ENCODE data around the gene GRID1. TPM values are rescaled to one million over a fixed set of nuclear protein-coding genes. Genes with fewer than 3 reads are reported as not detected.

GRID1 gene
- total RNA-seq, 4 donors from 2014 or later = 1.4 to 4.9 (median 2.0) TPM

DNA sequence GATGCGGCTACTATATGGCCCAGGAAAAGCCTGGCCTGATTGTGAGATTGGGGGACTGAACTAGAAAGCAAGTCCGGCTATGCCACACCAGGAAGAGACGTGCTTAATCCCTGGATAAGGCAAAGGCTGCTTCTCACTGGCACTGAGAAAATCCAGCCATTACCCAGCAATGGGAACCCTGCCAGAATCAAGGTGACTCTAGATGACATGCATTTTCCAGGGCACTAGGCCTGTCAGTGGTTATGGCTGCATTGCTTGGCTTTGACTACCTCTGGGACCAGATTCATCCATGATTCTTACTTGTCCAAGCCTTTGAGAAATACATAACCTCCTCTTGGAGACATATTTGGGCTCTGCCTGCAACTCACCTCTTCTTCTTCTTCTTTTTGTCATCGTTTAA, 317.2 kb downstream of the GRID1 start:
- peak in 1 of 2 donors; percentile 7 for DNase-seq (ENCODE audit: low spot score in 2 of 2)
- no peak overlapping the region for H3K4me3 ChIP-seq (ENCODE audit: low read depth, poor library complexity, severe bottlenecking)
- WGBS, 2 donors = 83 to 90% methylated on average over 4 of the region's 4 CpGs
- intact Hi-C loops (cut with DNase I; ENCODE audit: low total_unique reads) = no loop called here
- TF ChIP-seq, protein P1, sequence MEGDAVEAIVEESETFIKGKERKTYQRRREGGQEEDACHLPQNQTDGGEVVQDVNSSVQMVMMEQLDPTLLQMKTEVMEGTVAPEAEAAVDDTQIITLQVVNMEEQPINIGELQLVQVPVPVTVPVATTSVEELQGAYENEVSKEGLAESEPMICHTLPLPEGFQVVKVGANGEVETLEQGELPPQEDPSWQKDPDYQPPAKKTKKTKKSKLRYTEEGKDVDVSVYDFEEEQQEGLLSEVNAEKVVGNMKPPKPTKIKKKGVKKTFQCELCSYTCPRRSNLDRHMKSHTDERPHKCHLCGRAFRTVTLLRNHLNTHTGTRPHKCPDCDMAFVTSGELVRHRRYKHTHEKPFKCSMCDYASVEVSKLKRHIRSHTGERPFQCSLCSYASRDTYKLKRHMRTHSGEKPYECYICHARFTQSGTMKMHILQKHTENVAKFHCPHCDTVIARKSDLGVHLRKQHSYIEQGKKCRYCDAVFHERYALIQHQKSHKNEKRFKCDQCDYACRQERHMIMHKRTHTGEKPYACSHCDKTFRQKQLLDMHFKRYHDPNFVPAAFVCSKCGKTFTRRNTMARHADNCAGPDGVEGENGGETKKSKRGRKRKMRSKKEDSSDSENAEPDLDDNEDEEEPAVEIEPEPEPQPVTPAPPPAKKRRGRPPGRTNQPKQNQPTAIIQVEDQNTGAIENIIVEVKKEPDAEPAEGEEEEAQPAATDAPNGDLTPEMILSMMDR (IDR thresholded peaks at IDR 0.05) = no peak
- TF ChIP-seq POLR2A (IDR thresholded peaks at IDR 0.05) = no peak

DNA sequence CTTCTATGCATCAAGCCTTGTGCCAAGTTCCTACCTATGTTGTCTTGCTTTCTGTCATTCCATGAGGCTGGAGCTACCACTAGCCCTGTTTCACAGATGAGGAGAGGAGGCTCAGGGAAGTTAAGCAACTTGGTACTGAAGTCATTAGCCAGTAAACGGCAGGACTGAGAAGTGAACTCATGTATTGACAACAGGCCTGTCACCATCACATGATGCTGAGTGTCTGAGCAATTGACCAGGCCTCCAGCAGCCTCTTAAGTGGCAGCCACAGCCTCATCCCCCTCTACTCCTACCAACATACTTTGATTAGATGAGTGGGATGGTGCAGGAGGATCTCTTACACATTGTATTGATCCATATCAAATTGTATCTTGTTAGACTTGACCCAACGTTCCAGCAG, 317.6 kb downstream of the GRID1 start:
- 82 to 87% methylated on average over 2 of the region's 2 CpGs for WGBS, 2 donors
- intact Hi-C loops (cut with DNase I; ENCODE audit: low total_unique reads) = no loop called here
- DNase-seq (ENCODE audit: low spot score in 2 of 2) = peak in 1 of 2 donors; percentile 34
- TF ChIP-seq POLR2A (IDR thresholded peaks at IDR 0.05) = no peak
- TF ChIP-seq, protein P1 (IDR thresholded peaks at IDR 0.05) = no peak
- H3K4me3 ChIP-seq (ENCODE audit: low read depth, poor library complexity, severe bottlenecking) = no peak overlapping the region

DNA sequence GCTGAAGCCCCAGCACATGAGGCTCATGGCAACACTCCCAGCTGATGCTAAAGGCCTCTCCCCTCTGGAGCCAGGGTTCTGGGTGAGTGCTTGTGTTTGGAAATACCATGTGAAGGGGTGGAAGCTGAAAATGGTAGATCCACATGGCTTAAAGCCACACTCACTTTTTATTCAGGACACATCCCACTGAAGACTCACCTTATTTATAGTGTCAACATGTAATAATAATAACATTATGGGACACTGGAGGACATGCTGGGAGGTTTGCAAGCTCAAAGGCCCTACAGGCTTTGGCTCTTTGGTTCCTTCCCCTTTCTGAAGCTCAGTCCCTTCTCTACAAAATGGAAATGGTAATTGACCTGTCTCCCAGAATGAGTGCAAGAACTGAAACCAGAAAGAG, 318.0 kb downstream of the GRID1 start:
- peak in 1 of 2 donors; percentile 50 for DNase-seq (ENCODE audit: low spot score in 2 of 2)
- intact Hi-C loops (cut with DNase I; ENCODE audit: low total_unique reads) = no loop called here

DNA sequence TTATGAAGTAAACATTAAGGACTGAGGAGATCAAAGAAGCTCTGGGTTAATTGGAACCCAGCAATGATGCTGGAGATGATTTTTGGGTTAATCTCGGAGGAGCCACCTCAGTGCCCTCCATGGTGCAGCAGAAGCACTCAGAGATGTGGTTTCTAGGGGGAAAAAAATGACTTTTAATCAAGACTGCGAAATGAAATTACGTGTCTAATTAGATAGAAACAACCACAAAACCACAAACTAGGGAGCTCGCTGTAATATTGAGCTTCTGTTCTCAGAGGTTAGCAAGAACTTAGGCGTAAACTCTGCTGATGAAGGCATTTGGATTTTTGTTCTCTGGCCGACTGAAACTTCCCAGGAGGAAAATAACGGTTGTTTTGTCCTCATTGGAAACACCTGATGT, 319.0 kb downstream of the GRID1 start:
- 61 to 83% methylated on average over 7 of the region's 7 CpGs for WGBS, 2 donors
- no peak for TF ChIP-seq POLR2A (IDR thresholded peaks at IDR 0.05)
- TF ChIP-seq, protein P1 (IDR thresholded peaks at IDR 0.05) = no peak
- H3K4me3 ChIP-seq (ENCODE audit: low read depth, poor library complexity, severe bottlenecking) = no peak overlapping the region
- intact Hi-C loops (cut with DNase I; ENCODE audit: low total_unique reads) = no loop called here
- DNase-seq (ENCODE audit: low spot score in 2 of 2) = no peak

More for the DNA sequence above, 318.0 kb downstream of the GRID1 start:
- no peak for TF ChIP-seq POLR2A (IDR thresholded peaks at IDR 0.05)
- TF ChIP-seq, protein P1 (IDR thresholded peaks at IDR 0.05) = no peak
- no peak overlapping the region for H3K4me3 ChIP-seq (ENCODE audit: low read depth, poor library complexity, severe bottlenecking)

DNA sequence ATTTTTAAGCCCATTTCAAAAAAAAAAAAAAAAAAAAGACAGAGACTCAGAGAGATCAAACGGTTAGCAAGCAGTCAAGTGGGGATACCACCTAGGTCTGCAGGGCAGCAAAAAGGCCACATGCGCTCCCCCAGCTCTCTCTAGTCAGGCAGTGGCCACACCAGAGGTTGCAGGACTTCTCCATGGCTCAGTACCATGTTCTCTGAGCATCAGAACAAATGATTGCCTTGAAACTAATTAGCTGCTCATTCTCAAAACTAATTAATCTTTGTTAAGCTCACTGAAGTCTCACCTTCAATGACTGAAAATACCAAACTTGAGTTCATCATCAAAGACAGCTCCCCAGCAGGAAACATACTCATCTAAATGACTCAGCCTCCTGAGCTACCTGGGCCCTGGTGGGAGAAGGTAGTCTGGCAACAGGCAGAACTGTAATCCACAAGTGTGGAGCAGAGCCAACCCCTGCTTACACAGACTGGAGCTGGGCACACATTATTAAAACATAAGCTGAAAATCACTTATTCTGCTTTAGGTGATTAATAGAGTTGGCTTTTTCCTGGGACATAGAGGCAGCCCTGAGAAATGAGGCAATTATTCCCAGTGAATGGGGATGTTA, 319.6 kb downstream of the GRID1 start:
- no peak for TF ChIP-seq POLR2A (IDR thresholded peaks at IDR 0.05)
- TF ChIP-seq, protein P1 (IDR thresholded peaks at IDR 0.05) = no peak
- no peak overlapping the region for H3K4me3 ChIP-seq (ENCODE audit: low read depth, poor library complexity, severe bottlenecking)
- 75 to 83% methylated on average over 2 of the region's 2 CpGs for WGBS, 2 donors
- peak in 1 of 2 donors; percentile 53 for DNase-seq (ENCODE audit: low spot score in 2 of 2)
- intact Hi-C loops (cut with DNase I; ENCODE audit: low total_unique reads) = no loop called here

DNA sequence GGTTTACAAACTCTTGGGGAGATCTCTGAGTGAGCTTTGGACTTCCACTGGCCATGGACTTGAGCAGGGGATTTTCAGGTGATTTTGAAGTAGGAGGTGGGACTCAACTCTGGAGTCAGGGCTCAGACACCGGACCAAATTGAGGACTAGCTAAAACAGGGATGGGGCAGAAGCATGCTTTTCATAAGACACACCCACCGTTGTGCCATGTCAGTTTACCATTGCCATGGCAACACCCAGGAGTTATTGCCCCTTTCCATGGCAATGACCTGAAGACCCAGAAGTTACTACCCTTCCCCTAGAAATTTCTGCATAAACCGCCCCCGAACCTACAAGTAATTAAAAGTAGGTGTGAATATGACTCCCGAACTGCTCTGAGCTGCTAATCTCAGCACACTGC, 320.7 kb downstream of the GRID1 start:
- TF ChIP-seq POLR2A (IDR thresholded peaks at IDR 0.05) = no peak
- TF ChIP-seq, protein P1 (IDR thresholded peaks at IDR 0.05) = no peak
- intact Hi-C loops (cut with DNase I; ENCODE audit: low total_unique reads) = no loop called here
- no peak overlapping the region for H3K4me3 ChIP-seq (ENCODE audit: low read depth, poor library complexity, severe bottlenecking)
- WGBS, 2 donors = 89 to 92% methylated on average over 5 of the region's 5 CpGs
- DNase-seq (ENCODE audit: low spot score in 2 of 2) = peak in 1 of 2 donors; percentile 59

Measured in lower leg skin (tissue), 4 donors.